GM12873 (cell line): ENCODE measurements around the gene DOCK8.

Experiments
- TF ChIP-seq, protein P1 (sequence below): IDR thresholded peaks from 2 replicates; pipeline ENCODE4 v1.5.1; 2012; ENCODE audit warnings: low read depth, mild to moderate bottlenecking, moderate library complexity, low read length, control low read depth; ENCODE audit not compliant: insufficient read depth; ENCODE audit errors: missing control alignments

DOCK8 gene

DNA sequence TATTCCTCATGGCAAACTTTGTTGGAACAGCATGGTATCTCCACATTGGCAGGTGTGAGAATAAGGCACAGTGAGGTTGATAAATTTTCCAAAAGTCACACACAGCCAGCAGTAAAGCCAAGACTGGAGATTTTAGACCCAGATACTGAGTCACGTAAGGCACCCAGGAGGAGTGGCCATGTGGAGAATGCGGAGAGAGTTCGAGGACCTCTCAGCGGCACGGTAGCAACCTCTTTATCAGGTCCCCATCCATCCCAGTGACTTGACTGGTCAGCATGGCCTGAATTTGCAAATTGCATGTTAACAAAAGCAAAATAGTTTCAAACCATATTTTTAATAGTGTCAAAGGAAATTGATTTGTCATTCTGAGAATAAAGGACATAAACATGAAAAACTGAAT lies 183.4 kb downstream of the DOCK8 start:
- TF ChIP-seq, protein P1, sequence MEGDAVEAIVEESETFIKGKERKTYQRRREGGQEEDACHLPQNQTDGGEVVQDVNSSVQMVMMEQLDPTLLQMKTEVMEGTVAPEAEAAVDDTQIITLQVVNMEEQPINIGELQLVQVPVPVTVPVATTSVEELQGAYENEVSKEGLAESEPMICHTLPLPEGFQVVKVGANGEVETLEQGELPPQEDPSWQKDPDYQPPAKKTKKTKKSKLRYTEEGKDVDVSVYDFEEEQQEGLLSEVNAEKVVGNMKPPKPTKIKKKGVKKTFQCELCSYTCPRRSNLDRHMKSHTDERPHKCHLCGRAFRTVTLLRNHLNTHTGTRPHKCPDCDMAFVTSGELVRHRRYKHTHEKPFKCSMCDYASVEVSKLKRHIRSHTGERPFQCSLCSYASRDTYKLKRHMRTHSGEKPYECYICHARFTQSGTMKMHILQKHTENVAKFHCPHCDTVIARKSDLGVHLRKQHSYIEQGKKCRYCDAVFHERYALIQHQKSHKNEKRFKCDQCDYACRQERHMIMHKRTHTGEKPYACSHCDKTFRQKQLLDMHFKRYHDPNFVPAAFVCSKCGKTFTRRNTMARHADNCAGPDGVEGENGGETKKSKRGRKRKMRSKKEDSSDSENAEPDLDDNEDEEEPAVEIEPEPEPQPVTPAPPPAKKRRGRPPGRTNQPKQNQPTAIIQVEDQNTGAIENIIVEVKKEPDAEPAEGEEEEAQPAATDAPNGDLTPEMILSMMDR: no peak

DNA sequence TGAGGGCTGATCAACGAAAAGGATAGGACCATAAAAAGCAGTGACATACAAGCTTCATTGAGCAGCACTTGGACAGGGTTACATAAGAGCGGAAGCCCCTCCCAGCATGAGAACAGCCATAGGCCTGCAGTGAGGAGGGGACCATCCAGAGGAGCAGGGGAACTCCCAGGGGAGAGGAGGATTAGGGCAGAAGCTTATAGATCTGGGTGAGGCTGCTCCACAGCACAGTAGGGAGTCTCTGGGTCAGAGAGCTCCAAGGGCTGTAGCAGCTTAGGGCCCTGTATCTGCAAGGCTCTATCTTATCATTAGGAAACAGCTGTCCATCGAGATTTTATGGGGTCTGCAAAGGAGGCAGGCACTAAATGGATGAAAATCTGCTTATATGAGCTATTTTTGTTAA lies 186.6 kb downstream of the DOCK8 start:
- TF ChIP-seq, protein P1: no peak

- TF ChIP-seq, protein P1: no peak
Measured at GRCh38 chr9:404234-404633, 189.6 kb downstream of the DOCK8 start.

DNA sequence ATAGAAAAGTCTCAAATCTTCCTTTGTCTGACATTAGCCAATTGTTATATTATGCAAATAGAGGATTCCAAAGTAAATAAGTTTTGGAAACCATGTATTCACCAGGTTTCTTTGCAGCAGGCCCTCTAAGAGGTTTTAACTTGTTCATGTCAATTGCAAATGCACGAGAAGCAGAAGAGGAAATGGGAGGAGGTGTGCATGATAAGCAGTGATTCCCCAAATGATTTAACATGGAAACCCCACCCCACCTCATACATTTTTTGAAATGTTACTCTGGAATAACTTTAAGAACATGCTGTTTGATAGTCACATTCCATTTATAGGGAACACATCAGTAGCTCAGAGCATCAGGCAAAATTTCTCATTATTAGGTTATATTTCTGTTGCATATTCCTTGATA lies 190.7 kb downstream of the DOCK8 start:
- TF ChIP-seq, protein P1: no peak

GRCh38 chr9:406886-407654 lies 192.4 kb downstream of the DOCK8 start:
- TF ChIP-seq, protein P1: no peak

DNA sequence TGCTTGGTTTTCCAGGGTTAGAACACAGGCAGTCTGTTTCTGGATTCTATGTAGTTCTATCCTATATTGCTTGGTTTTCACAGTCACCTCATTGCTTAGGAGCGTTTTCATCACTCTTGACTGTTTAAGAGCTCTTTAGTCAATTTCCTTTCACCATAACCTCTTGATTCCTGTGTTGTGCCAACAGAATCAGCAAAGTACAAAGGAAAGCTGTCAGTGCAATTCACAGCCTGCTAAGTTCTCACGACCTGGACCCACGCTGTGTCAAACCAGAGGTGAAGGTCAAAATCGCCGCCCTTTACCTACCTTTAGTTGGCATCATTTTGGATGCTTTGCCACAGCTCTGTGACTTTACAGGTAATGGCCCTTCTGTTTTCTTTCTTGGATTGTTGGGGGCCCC lies 199.9 kb downstream of the DOCK8 start:
- TF ChIP-seq, protein P1: no peak

GRCh38 chr9:419571-420171 lies 205.0 kb downstream of the DOCK8 start:
- TF ChIP-seq, protein P1: no peak
